Fibroblast of lung (primary cell): ENCODE measurements around the gene NOSIP.

Experiments used
- CTCF ChIP-seq, 2 donors: IDR thresholded peaks in 1 of 2; conservative IDR thresholded peaks in 1 of 2; 1 replicate in 1 of 2; 2 replicates in 1 of 2; pipeline ENCODE4 v1.5.1; 2011 to 2012; ENCODE audit warnings: low read length in 2 of 2, control low read depth in 1 of 2, inconsistent platforms in 1 of 2, low read depth in 1 of 2, mild to moderate bottlenecking in 1 of 2
- EZH2 ChIP-seq: IDR thresholded peaks from 2 replicates; pipeline ENCODE4 v1.5.1; 2012; ENCODE audit warnings: low read length, control low read depth, mild to moderate bottlenecking; ENCODE audit errors: missing control alignments

- TF ChIP-seq CTCF (conservative IDR thresholded peaks at IDR 0.05 in 1 of 2, IDR thresholded peaks at IDR 0.05 in 1 of 2; ENCODE audit: low read depth in 1 of 2, low read length in 2 of 2) (peak in 1 of 2 donors; percentile 27), EZH2 (no peak)
These were observed 33.9 kb upstream of the NOSIP start for GRCh38 chr19:49614096-49614833.
